H9 (cell line): Measurements from ENCODE around the gene FCHSD2. TPM values are rescaled to one million over a fixed set of nuclear protein-coding genes. Genes with fewer than 3 reads are reported as not detected.
A peak's percentile ranks its signal among the peaks of the same experiment; 100 is the strongest.

Experiments used
- DNase-seq: peaks from one replicate; pipeline ENCODE4 v3.0.0-alpha.2; 2017
- H2AFZ ChIP-seq: one replicate; pipeline ENCODE4 v1.6.1; 2013; ENCODE audit warnings: mild to moderate bottlenecking, low read length, control low read depth, moderate library complexity
- H2AK5ac ChIP-seq: 2 replicates; pipeline ENCODE4 v1.6.1; 2013; ENCODE audit warnings: low read length, control low read depth, mixed read lengths; ENCODE audit not compliant: insufficient read length
- H2BK120ac ChIP-seq: one replicate; pipeline ENCODE4 v1.6.1; 2013; ENCODE audit warnings: low read depth, mild to moderate bottlenecking, low read length, control low read depth, inconsistent platforms; ENCODE audit not compliant: poor library complexity, severe bottlenecking
- H2BK12ac ChIP-seq: 2 replicates; pipeline ENCODE4 v1.6.1; 2013; ENCODE audit warnings: low read length, control low read depth, mixed read lengths, low read depth; ENCODE audit not compliant: insufficient read length
- H2BK15ac ChIP-seq: 2 replicates; pipeline ENCODE4 v1.6.1; 2013; ENCODE audit warnings: low read depth, low read length, control low read depth
- H2BK20ac ChIP-seq: one replicate; pipeline ENCODE4 v1.6.1; 2013; ENCODE audit warnings: low read depth, mild to moderate bottlenecking, low read length, control low read depth, inconsistent platforms; ENCODE audit not compliant: poor library complexity, severe bottlenecking
- H2BK5ac ChIP-seq: 2 replicates; pipeline ENCODE4 v1.6.1; 2013; ENCODE audit warnings: low read length, control low read depth, mixed read lengths; ENCODE audit not compliant: insufficient read length
- H3K14ac ChIP-seq: 2 replicates; pipeline ENCODE4 v1.6.1; 2013; ENCODE audit warnings: low read length, control low read depth; ENCODE audit not compliant: insufficient read depth
- H3K18ac ChIP-seq: 2 replicates; pipeline ENCODE4 v1.6.1; 2013; ENCODE audit warnings: low read depth, mild to moderate bottlenecking, mixed read lengths, low read length, control low read depth; ENCODE audit not compliant: insufficient read length
- H3K23ac ChIP-seq: 2 replicates; pipeline ENCODE4 v1.6.1; 2013; ENCODE audit warnings: low read length, control low read depth, mixed read lengths, low read depth; ENCODE audit not compliant: insufficient read length
- H3K23me2 ChIP-seq: 2 replicates; pipeline ENCODE4 v1.6.1; 2013; ENCODE audit warnings: low read depth, mild to moderate bottlenecking, mixed read lengths, low read length, control low read depth; ENCODE audit not compliant: insufficient read length, poor library complexity, severe bottlenecking
- H3K27ac ChIP-seq: 2 replicates; pipeline ENCODE4 v1.5.1; 2013; ENCODE audit warnings: low read length, control low read depth, mixed read lengths, low read depth; ENCODE audit not compliant: insufficient read length
- H3K27me3 ChIP-seq: 2 replicates; pipeline ENCODE4 v1.6.1; 2013; ENCODE audit warnings: low read length, control low read depth, inconsistent platforms; ENCODE audit not compliant: insufficient read depth
- H3K4ac ChIP-seq: 2 replicates; pipeline ENCODE4 v1.6.1; 2013; ENCODE audit warnings: low read depth, mild to moderate bottlenecking, control low read depth, inconsistent platforms, low read length, moderate library complexity
- H3K4me1 ChIP-seq: 2 replicates; pipeline ENCODE4 v1.6.1; 2013; ENCODE audit warnings: low read length, control low read depth, inconsistent platforms; ENCODE audit not compliant: insufficient read depth
- H3K4me2 ChIP-seq: 2 replicates; pipeline ENCODE4 v1.6.1; 2013; ENCODE audit warnings: low read length, control low read depth, mixed read lengths; ENCODE audit not compliant: insufficient read length, insufficient read depth
- H3K56ac ChIP-seq: 2 replicates; pipeline ENCODE4 v1.6.1; 2013; ENCODE audit warnings: low read depth, mild to moderate bottlenecking, mixed read lengths, low read length, control low read depth; ENCODE audit not compliant: insufficient read length
- H3K79me1 ChIP-seq: 2 replicates; pipeline ENCODE4 v1.6.1; 2013; ENCODE audit warnings: low read depth, mild to moderate bottlenecking, moderate library complexity, low read length, control low read depth, inconsistent platforms; ENCODE audit not compliant: insufficient read depth, poor library complexity, severe bottlenecking
- H3K79me2 ChIP-seq: 2 replicates; pipeline ENCODE4 v1.6.1; 2013; ENCODE audit warnings: low read length, control low read depth, inconsistent platforms; ENCODE audit not compliant: insufficient read depth
- H3K9ac ChIP-seq: 2 replicates; pipeline ENCODE4 v1.6.1; 2013; ENCODE audit warnings: low read length, control low read depth, mixed read lengths; ENCODE audit not compliant: insufficient read length; ENCODE audit errors: extremely low read depth
- H3K9me3 ChIP-seq: one replicate; pipeline ENCODE4 v1.6.1; 2013; ENCODE audit warnings: low read depth, low read length, inconsistent platforms; ENCODE audit not compliant: control insufficient read depth
- H3T11ph ChIP-seq: one replicate; pipeline ENCODE4 v1.6.1; 2013; ENCODE audit warnings: mild to moderate bottlenecking, low read length, control low read depth, inconsistent platforms
- H4K20me1 ChIP-seq: one replicate; pipeline ENCODE4 v1.6.1; 2013; ENCODE audit not compliant: control insufficient read depth, insufficient read length, insufficient read depth
- H4K5ac ChIP-seq: 2 replicates; pipeline ENCODE4 v1.6.1; 2013; ENCODE audit warnings: low read depth, mild to moderate bottlenecking, mixed read lengths, low read length, control low read depth; ENCODE audit not compliant: insufficient read length
- H4K8ac ChIP-seq: replicated peaks from 2 replicates; pipeline ENCODE4 v1.6.1; 2013; ENCODE audit warnings: low read length, control low read depth, mixed read lengths, low read depth; ENCODE audit not compliant: insufficient read length
- H4K91ac ChIP-seq: 2 replicates; pipeline ENCODE4 v1.6.1; 2013; ENCODE audit warnings: low read depth, mild to moderate bottlenecking, moderate library complexity, mixed read lengths, low read length, control low read depth; ENCODE audit not compliant: insufficient read length
- H3K27ac Mint-ChIP-seq, 3 experiments: 2 replicates in 2 of 3; 3 replicates in 1 of 3; pipeline ENCODE4 v1.8.0; 2020 to 2021; ENCODE audit warnings: mixed read lengths in 3 of 3, mild to moderate bottlenecking in 1 of 3, moderate library complexity in 1 of 3
- H3K27me3 Mint-ChIP-seq: 2 replicates; pipeline ENCODE4 v1.8.0; 2021; ENCODE audit warnings: low read depth, mild to moderate bottlenecking, moderate library complexity, mixed read lengths
- H3K36me3 Mint-ChIP-seq, 3 experiments: 2 replicates in 2 of 3; 3 replicates in 1 of 3; pipeline ENCODE4 v1.8.0; 2020 to 2021; ENCODE audit warnings: low read depth in 3 of 3, mixed read lengths in 3 of 3; ENCODE audit not compliant: insufficient read depth in 1 of 3
- H3K4me1 Mint-ChIP-seq, 2 experiments: 2 replicates each; pipeline ENCODE4 v1.8.0; 2020; ENCODE audit warnings: mixed read lengths in 2 of 2
- H3K4me3 Mint-ChIP-seq, 2 experiments: 2 replicates in 1 of 2; 3 replicates in 1 of 2; pipeline ENCODE4 v1.8.0; 2020 to 2021; ENCODE audit warnings: mild to moderate bottlenecking in 2 of 2, mixed read lengths in 2 of 2, moderate library complexity in 1 of 2
- H3K9me3 Mint-ChIP-seq, 2 experiments: 2 replicates in 1 of 2; 3 replicates in 1 of 2; pipeline ENCODE4 v1.8.0; 2020; ENCODE audit warnings: mild to moderate bottlenecking in 2 of 2, mixed read lengths in 2 of 2, moderate library complexity in 1 of 2
- CTCF ChIP-seq: fragments of 200-600 bp; sonication (generic); conservative IDR thresholded peaks from 3 replicates; pipeline ENCODE4 v1.8.0; 2021; ENCODE audit warnings: antibody characterized with exemption, mild to moderate bottlenecking
- WGBS: extraction: QIAGEN DNeasy Blood & Tissue Kit; methylation state at CpG from one replicate; pipeline ENCODE4 v1.1.7; 2013; ENCODE audit warnings: missing lambda C conversion rate, low lambda C conversion rate, mixed read lengths; ENCODE audit not compliant: insufficient read length; ENCODE audit errors: extremely low coverage; 5-methylcytosine and 5-hydroxymethylcytosine counted together
- total RNA-seq: library from RNA; stranded (reverse); gene quantifications from 2 replicates; pipeline ENCODE4 v1.2.1, GENCODE V29; 2021

Gene FCHSD2
- total RNA-seq, 1 experiment from 2014 or later, result 17.8 TPM

DNA sequence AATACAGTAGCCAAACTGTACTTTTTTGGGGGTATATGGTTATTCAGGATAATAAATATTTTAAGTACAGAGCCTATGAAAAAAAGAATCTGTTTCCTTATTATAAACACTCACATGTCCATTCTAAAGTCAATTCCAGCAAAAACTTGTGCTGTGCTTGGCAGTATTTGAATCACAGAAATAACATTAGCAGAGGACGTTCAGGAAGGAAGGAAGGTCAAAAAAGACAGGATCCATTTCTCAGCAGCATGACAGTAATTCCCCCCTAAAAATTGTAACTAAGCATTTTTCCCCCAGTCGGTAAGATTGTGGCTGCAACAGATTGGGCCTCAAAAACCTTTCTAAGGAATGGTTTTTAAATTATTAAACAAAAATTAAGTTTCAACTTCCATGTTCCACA lies 203.1 kb downstream of the FCHSD2 start:
- Histone ChIP-seq H3K56ac (no peak overlapping the region), H3K23me2 (no peaks in the 10 kb centered on the region), H2BK5ac (no peak overlapping the region), H4K91ac (no peak overlapping the region), H3K14ac (no peak overlapping the region), H3K27me3 (no peaks in the 10 kb centered on the region), H2BK12ac (no peak overlapping the region), H2BK15ac (no peak overlapping the region), H3K4ac (no peak overlapping the region), H3K27ac (no peak overlapping the region), H3K79me2 (no peaks in the 10 kb centered on the region), H3K9ac (no peak overlapping the region), H3K23ac (no peak overlapping the region), H3K4me2 (no peak overlapping the region), H2AFZ (no peak overlapping the region), H3K9me3 (no peaks in the 10 kb centered on the region), H3K18ac (no peak overlapping the region), H3K79me1 (no peaks in the 10 kb centered on the region), H3T11ph (no peak overlapping the region), H2BK120ac (no peak overlapping the region), H4K20me1 (no peaks in the 10 kb centered on the region), H4K5ac (no peak overlapping the region), H2BK20ac (no peak overlapping the region), H4K8ac (no peak overlapping the region), H2AK5ac (no peak overlapping the region), H3K4me1 (no peaks in the 10 kb centered on the region)
- Mint-ChIP-seq H3K4me1 (no peaks in the 10 kb centered on the region), H3K27me3 (no peaks in the 10 kb centered on the region), H3K27ac (peak overlapping the region in 1 of 3 experiments; percentile 36; a peak in 1 of 7 replicates), H3K4me3 (no peak overlapping the region), H3K9me3 (no peaks in the 10 kb centered on the region; a peak in 1 of 5 replicates), H3K36me3 (no peaks in the 10 kb centered on the region)
- no peak for DNase-seq
- TF ChIP-seq CTCF, result no peak
- no CpG with 5 or more reads among the region's 2 CpGs for WGBS
